Large intestine (tissue), 3 donors: ENCODE measurements around the gene TEX264. TPM values are rescaled to one million over a fixed set of nuclear protein-coding genes. Genes with fewer than 3 reads are reported as not detected.

Source experiments
- DNase-seq, 2 donors: peaks; one replicate each; pipeline versions ENCODE4 v3.0.0 to v3.0.0-alpha.2; 2013
- H3K27ac ChIP-seq: one replicate; pipeline ENCODE4 v1.5.1; 2013; ENCODE audit warnings: low read length
- H3K27me3 ChIP-seq: 2 replicates; pipeline ENCODE4 v1.6.1; 2013; ENCODE audit warnings: low read length; ENCODE audit not compliant: control insufficient read depth, insufficient read depth
- H3K36me3 ChIP-seq: 2 replicates; pipeline ENCODE4 v1.6.1; 2013; ENCODE audit warnings: low read length; ENCODE audit not compliant: control insufficient read depth, insufficient read depth
- H3K4me1 ChIP-seq: one replicate; pipeline ENCODE4 v1.6.1; 2013; ENCODE audit warnings: low read length; ENCODE audit not compliant: control insufficient read depth, insufficient read depth
- H3K4me3 ChIP-seq: one replicate; pipeline ENCODE4 v1.5.1; 2013; ENCODE audit warnings: low read length
- H3K9me3 ChIP-seq: one replicate; pipeline ENCODE4 v1.6.1; 2013; ENCODE audit warnings: mild to moderate bottlenecking, low read depth, low read length, moderate library complexity; ENCODE audit not compliant: control insufficient read depth
- WGBS: methylation state at CpG from one replicate; pipeline ENCODE4 v1.1.5; 2013; ENCODE audit warnings: low lambda C conversion rate; ENCODE audit not compliant: insufficient coverage; 5-methylcytosine and 5-hydroxymethylcytosine counted together
- polyA plus RNA-seq: library from polyadenylated mRNA; unstranded; fragments of 120-200 nt; gene quantifications from one replicate; pipeline ENCODE4 v1.2.1, GENCODE V29; 2013

Gene TEX264
- polyA plus RNA-seq, 1 donor, result 42.0 TPM

DNA sequence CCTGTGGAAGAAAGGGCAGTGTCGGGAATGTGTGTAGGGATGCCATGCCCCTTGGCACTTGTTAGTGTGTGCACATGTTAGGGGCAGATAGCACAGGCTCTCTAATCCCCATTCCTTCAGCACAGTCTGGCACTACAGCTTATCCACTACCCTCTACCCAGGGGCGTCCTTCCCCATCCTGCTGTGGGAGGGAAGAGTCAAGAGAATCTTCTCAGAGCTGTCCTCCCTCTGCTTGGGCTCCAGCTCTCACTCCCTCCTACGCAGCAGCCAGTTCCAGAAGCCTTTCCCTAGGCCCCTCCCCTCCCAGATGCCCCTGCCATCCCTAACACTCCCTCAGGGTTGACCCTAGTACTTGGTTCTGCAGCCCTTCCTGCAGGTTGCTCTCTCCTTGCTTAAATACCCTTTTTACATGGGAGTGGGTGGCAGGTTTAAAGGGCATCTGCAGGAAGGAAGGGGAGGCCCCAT, 35.0 kb downstream of the TEX264 start:
- no CpG with 5 or more reads among the region's 3 CpGs for WGBS
- Histone ChIP-seq H3K27ac (no peak overlapping the region), H3K4me3 (no peak overlapping the region), H3K4me1 (no peaks in the 10 kb centered on the region), H3K27me3 (peaks cover 23% of the 10 kb centered on the region), H3K9me3 (no peaks in the 10 kb centered on the region), H3K36me3 (peaks cover 28% of the 10 kb centered on the region)
- DNase-seq, result no peak

- no peak within 1 kb of the TSS for H3K27ac ChIP-seq
- H3K27me3 ChIP-seq, result peaks cover 23% of the 10 kb centered on the region
- peak within 1 kb of the TSS; percentile 4 for H3K4me3 ChIP-seq
- H3K36me3 ChIP-seq, result peaks cover 23% of the 10 kb centered on the region
- H3K4me1 ChIP-seq, result no peaks in the 10 kb centered on the region
- H3K9me3 ChIP-seq, result no peaks in the 10 kb centered on the region
- DNase-seq, result peak; percentile 71 to 72
- no CpG with 5 or more reads among the region's 69 CpGs for WGBS
These were observed 36.0 kb downstream of the TEX264 start, which contains the start of gene GRM2 for GRCh38 chr3:51706788-51707731. Gene GRM2 (plus strand): TSS chr3:51707068. CDS start chr3:51708984, 1,916 bp downstream.

GRCh38 chr3:51708216-51708845, 37.3 kb downstream of the TEX264 start:
- peaks cover 12% of the 10 kb centered on the region for H3K36me3 ChIP-seq
- H3K4me3 ChIP-seq, result no peak overlapping the region
- H3K4me1 ChIP-seq, result no peaks in the 10 kb centered on the region
- no peak for DNase-seq
- WGBS, result no CpG with 5 or more reads among the region's 3 CpGs
- no peaks in the 10 kb centered on the region for H3K9me3 ChIP-seq
- peaks cover 23% of the 10 kb centered on the region for H3K27me3 ChIP-seq
- H3K27ac ChIP-seq, result no peak overlapping the region

DNA sequence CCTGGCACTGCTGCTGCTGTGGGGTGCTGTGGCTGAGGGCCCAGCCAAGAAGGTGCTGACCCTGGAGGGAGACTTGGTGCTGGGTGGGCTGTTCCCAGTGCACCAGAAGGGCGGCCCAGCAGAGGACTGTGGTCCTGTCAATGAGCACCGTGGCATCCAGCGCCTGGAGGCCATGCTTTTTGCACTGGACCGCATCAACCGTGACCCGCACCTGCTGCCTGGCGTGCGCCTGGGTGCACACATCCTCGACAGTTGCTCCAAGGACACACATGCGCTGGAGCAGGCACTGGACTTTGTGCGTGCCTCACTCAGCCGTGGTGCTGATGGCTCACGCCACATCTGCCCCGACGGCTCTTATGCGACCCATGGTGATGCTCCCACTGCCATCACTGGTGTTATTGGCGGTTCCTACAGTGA, 38.0 kb downstream of the TEX264 start:
- DNase-seq, result no peak
- no CpG with 5 or more reads among the region's 17 CpGs for WGBS
- Histone ChIP-seq H3K36me3 (peaks cover 6% of the 10 kb centered on the region), H3K9me3 (no peaks in the 10 kb centered on the region), H3K4me3 (no peak overlapping the region), H3K27ac (no peak overlapping the region), H3K4me1 (no peaks in the 10 kb centered on the region), H3K27me3 (peaks cover 23% of the 10 kb centered on the region)

DNA sequence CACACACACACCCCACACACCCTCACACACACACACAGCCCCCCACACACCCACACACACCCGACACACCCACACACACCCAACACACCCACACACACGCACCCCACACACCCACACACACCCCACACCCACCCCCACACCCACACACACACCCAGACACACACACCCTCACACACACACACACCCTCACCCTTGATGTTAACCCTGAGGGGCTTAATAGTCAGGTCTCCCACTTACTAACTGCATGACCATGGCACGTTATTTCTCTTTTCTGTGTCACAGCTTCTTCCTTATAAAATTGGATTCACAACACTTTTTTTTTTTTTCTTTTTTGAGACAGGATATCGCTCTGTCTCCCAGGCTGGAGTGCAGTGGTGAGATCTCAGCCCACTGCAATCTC, 38.6 kb downstream of the TEX264 start:
- no peak for DNase-seq
- Histone ChIP-seq H3K9me3 (no peaks in the 10 kb centered on the region), H3K36me3 (no peaks in the 10 kb centered on the region), H3K27ac (no peak overlapping the region), H3K27me3 (peaks cover 23% of the 10 kb centered on the region), H3K4me3 (no peak overlapping the region), H3K4me1 (no peaks in the 10 kb centered on the region)
- WGBS, result 80% methylated on average over 1 of the region's 4 CpGs

DNA sequence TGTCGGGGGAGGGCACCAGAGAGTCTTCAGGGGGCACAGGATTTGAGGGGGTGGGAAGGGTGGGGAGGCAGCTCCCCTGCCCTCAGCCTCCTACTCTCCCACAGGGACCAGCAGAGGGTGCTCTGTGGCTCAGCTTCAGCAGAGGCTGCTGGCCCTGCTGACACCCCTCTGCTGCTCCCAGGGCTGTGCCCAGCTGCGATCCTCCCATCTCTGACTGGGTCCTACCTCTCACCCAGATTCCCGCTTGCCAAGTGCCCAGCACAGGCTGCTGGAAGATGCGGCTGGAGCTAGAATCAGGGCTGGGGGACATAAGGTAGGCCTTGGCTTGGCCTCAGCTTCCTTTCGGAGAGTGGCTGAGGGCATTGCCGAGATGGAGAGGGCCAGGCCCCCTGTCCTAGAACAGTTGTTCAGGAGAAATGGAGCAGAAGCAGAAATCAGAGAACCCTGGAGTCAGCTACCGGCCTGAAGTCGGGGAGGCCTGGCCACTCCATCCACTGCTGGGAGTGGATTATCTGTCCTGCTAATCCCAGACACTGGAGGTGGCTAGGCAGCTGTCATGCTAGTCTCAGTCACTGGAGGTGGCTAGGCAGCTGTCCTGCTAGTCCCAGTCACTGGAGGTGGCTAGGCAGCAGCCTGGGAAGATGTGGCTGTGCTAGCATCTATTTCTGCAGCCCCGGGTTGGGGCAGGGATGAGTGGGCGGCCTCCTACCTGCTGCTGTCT, 39.7 kb downstream of the TEX264 start:
- H3K27ac ChIP-seq, result no peak overlapping the region
- H3K27me3 ChIP-seq, result peaks cover 23% of the 10 kb centered on the region
- peaks cover 3% of the 10 kb centered on the region for H3K9me3 ChIP-seq
- no peaks in the 10 kb centered on the region for H3K36me3 ChIP-seq
- DNase-seq, result no peak
- H3K4me3 ChIP-seq, result no peak overlapping the region
- no CpG with 5 or more reads among the region's 10 CpGs for WGBS
- no peaks in the 10 kb centered on the region for H3K4me1 ChIP-seq

DNA sequence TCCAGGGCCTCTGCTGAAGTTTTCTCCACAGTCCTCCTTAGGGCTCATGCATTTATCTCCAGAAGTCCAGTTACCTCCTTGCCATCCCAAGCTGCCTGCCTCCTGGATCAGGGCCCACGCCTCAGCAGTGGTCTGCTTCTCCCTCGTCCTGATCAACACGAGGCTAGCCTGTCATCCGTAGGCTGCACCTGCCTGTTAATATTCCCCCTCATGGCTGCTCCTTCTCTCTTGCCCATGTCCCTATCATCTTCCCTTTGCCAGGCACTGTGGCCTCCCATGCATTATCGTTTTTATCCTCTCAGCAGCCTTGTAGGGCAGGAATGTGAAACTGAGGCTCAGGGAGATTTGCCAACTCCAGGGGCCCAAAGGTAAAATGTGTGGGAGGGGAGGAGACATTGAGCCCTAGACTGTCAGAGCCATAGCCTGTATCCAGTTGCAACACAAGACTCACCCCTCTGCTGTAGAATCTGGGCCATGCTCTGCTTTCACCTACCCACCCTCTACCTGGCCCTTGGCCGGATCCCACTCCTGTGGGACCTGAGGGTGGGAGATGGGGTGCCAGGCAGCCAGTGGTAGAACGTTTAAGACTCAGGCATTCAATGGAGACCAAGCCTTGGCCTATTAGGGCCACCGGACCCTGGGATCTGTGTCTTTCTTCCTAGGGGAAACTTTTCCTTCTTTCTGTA, 40.4 kb downstream of the TEX264 start:
- H3K27me3 ChIP-seq, result peaks cover 23% of the 10 kb centered on the region
- H3K4me1 ChIP-seq, result no peaks in the 10 kb centered on the region
- DNase-seq, result no peak
- no peak overlapping the region for H3K27ac ChIP-seq
- 83% methylated on average over 1 of the region's 8 CpGs for WGBS
- peaks cover 3% of the 10 kb centered on the region for H3K9me3 ChIP-seq
- no peaks in the 10 kb centered on the region for H3K36me3 ChIP-seq
- no peak overlapping the region for H3K4me3 ChIP-seq

DNA sequence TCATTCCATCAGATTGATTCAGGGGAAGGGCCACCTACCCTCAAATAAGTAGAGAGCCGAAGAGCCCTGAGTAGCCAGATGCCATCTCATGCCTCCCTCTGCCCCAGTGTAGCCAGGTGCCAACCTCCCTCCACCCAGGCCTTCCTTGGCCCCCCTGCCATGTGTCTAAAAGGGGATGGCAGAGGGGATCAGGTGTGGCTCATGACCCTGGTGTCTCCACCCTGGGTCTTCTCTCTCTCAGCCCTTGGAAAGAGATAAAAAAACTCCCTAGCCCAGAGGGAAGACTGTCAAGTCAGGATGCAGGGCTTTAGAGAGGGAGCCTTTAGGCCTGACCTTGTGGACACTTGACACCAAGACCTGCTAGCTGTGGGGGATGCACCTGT, 41.0 kb downstream of the TEX264 start:
- no peak overlapping the region for H3K27ac ChIP-seq
- no peak for DNase-seq
- no peaks in the 10 kb centered on the region for H3K36me3 ChIP-seq
- H3K9me3 ChIP-seq, result peaks cover 3% of the 10 kb centered on the region
- WGBS, result no CpG with 5 or more reads among the region's 1 CpG
- H3K4me1 ChIP-seq, result no peaks in the 10 kb centered on the region
- H3K27me3 ChIP-seq, result peaks cover 22% of the 10 kb centered on the region
- no peak overlapping the region for H3K4me3 ChIP-seq

GRCh38 chr3:51712511-51712931, 41.5 kb downstream of the TEX264 start:
- no peak overlapping the region for H3K27ac ChIP-seq
- no peaks in the 10 kb centered on the region for H3K4me1 ChIP-seq
- peaks cover 17% of the 10 kb centered on the region for H3K27me3 ChIP-seq
- no peak for DNase-seq
- no peak overlapping the region for H3K4me3 ChIP-seq
- H3K36me3 ChIP-seq, result no peaks in the 10 kb centered on the region
- no CpG with 5 or more reads among the region's 20 CpGs for WGBS
- H3K9me3 ChIP-seq, result peaks cover 3% of the 10 kb centered on the region

DNA sequence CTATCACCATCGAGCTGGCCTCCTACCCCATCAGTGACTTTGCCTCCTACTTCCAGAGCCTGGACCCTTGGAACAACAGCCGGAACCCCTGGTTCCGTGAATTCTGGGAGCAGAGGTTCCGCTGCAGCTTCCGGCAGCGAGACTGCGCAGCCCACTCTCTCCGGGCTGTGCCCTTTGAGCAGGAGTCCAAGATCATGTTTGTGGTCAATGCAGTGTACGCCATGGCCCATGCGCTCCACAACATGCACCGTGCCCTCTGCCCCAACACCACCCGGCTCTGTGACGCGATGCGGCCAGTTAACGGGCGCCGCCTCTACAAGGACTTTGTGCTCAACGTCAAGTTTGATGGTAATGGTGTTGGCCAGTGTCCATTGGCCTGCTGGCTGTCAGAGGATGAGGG, 41.9 kb downstream of the TEX264 start:
- H3K27me3 ChIP-seq, result peaks cover 13% of the 10 kb centered on the region
- H3K27ac ChIP-seq, result no peak overlapping the region
- H3K36me3 ChIP-seq, result no peaks in the 10 kb centered on the region
- peaks cover 3% of the 10 kb centered on the region for H3K9me3 ChIP-seq
- no CpG with 5 or more reads among the region's 19 CpGs for WGBS
- H3K4me3 ChIP-seq, result no peak overlapping the region
- no peaks in the 10 kb centered on the region for H3K4me1 ChIP-seq
- no peak for DNase-seq
